ENCODE data around the gene FARS2.

The FARS2 gene

DNA sequence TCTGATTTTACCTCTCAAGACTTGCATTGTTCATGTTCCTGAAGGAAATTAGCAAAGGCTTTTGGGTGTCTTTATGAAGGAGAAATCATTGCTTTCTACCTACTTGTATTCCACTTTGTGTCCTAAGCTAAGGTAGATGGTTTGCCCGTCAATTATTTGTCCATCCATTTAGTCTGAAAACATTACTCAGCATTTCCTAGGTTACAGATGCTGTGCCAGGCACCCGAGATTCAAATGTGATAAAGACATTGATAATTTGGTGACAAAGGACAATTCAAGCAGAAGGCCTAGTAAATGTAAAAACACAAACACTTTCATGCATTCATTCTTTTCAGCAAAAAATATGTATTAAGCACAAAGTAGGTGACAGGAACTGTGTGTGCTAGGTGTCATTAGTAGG lies 251.1 kb downstream of the FARS2 start:
- no peak for FAIRE-seq

DNA sequence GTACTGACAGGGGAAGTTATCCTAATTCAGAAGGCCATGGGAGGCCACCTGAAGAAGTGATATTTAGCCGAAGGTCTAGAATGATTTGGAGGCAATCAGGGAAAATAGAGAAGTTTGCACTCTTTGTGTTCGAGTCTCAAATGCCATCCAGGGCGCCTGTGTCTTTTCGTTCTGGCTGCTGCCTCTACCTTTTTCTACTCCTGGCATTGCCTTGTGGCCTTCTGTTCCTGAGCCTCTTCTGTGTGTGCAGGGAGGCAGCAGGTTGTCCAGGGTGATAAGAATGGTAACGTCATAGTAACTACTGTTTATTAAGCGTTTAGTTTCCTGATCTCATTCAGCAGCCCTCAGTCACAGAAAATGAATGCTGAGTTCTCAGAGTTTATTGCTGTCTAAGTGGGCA lies 252.1 kb downstream of the FARS2 start:
- FAIRE-seq, result no peak

DNA sequence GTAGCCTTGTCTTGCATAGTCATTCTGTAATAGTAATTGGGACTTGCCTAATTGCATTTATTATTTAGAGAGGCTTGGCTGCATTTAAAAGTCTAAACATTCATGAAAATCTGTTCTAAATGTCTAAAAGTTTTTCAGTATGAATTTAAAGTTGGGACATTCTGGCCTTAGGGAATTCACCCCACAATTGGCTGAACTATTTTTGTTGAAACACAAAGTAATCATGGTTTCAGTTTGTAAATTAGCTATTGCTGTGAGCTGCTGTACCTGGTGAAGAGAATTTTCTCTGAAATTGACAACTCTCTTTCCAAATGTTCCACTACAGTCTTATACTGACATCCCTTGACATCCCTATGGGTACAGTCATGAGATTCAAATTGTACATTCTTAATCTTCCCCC lies 253.0 kb downstream of the FARS2 start:
- FAIRE-seq, result no peak

DNA sequence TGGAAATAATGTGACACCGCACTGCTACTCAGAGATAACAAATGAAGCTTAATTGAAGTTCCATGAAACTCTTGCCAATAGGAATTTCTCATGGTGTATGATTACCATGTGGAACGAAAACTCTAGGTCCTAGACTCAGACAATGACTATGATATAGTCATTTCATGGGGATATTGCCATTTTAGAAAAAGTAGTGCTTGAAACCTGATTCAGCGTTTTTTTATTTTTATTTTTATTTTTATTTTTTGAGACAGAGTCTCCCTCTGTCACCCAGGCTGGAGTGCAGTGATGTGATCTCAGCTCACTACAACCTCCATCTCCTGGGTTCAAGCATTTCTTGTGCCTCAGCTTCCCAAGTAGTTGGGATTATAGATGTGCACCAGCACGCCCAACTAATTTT lies 253.9 kb downstream of the FARS2 start:
- no peak for FAIRE-seq

DNA sequence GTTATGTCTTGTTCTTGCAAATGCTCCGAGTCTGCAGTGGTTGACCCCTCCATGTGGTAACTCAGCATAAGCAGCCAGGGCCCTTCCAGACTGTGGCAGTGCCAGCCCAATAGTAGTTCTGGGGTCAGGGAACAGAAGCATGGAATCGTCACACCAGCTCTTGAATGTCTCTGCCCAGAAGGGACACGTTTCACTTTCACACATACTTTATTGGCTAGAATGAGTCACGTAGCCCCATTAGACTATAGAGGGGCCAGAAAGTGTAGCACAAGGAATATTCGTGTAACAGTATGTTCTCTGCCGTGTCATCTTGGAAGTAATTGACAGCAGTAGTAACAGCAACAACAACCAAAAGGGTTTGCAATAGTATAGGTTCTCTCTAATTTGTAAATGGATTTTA lies 254.7 kb downstream of the FARS2 start:
- FAIRE-seq, result no peak

DNA sequence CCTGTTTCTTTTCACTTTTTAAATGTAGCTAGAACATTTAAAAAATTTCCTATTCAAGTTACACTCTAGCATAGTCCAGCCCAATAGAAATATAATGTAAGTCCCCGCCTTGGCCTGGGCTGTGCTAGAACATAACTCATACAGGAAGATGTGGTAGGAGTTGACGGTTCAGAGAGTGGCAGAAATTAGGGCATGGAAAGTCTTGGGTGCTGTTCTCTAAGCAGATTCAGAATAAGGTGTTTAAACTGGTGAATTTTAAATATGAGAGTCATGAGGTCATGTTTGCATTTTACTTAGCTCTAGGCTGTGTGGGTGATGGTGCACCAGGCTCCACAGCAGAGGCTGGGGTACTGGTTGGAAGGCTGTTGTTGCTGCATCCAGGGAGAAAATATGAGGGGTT lies 256.5 kb downstream of the FARS2 start:
- FAIRE-seq, result no peak

DNA sequence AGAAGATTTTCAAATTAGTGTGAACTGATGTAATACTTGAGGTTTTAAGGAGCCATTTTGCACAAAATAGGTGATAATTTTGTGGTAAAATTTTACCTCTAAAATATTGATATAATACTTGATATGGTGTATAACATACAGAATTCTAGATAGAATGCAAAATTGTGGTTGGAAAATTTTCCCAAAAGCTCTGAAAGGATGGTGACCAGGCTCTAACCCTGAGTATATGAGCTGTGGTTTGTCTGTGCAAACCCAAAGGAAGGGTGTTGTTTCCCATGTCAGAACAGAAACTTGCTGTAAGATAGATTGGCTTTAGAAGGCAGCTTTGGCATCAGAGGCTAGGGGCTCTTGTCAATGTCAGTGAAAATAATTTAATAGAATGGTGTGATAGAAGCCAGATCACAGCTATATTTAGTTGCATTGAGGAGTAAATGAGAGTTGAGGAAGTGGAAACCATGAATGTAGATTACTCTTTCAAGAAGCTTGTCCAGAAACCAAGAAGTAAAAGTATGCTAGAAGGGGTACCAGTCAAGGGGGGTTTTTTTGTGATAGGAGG lies 257.7 kb downstream of the FARS2 start:
- no peak for FAIRE-seq

DNA sequence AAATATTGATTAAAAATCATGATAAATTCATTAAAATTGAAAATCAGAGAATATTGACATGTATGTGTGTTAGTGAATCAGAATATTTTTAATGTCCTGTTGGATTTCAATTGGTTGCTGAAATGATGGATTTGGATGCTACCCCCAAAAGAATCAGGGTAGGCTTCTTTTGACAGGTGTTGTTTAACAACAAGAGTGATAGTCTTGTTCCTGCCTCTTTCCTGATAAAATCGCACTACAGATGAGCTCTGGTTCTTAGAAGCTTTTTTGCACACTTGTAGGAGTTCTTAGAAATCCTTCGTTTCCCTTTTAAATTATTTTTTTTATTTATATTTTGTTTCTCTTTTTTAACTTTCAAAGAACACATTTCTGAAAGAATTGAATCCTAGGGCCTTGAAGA lies 259.5 kb downstream of the FARS2 start:
- FAIRE-seq, result no peak

DNA sequence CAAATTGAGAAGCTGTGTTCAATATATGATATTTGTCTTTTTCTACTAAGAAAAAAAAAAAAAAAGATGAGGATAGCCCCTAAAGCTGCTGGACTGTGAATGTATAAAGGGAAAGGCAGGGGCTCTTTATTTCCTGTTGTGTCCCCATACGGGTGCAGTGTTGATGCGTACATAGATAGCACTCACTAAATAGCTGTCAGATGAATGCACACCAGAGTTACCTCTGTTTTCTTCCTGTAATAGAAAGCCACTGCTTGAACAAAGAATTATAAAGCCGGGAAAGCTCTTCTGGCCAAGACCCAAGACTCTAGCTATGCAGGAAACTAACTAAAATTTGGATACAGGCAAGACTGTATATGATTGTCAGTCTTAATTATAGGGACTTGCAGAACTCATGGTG lies 260.0 kb downstream of the FARS2 start:
- no peak for FAIRE-seq

DNA sequence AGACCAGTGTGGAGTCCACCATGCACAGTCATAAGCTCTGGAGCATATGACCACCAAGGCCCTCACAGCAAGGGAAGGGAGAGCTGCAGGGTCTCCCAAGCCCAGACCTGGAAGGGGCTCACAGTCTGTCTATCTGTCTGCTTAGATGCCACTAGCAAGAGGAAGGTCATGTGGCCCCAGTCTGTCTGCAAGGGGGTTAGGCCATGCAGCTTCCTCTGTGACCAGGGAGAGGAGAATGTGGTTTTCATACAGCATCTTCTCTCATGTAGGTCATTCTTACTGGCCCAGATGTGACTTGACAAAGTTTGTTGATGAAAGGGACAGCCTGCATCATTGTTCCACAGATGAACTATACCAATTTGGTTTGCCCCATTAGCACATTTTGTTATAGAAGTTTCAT lies 260.8 kb downstream of the FARS2 start:
- FAIRE-seq, result no peak

DNA sequence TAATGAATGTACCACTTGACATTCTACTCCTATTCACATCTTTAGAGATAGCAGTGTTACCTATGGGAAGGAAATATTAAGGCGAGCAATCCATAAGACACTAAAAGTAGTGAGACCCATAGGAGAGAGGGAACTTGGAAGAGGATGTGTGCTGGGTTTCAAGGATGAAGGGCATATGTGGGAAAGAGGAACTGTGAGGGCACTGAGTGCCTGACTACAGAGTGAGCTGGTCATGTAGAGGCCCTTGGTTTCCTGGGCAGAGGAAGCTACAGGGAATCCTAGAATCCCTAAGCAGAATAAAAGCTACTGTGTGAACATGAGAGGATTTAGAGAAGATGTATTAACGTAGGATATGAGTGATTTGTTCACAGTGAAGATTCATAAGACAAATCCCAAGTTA lies 262.8 kb downstream of the FARS2 start:
- no peak for FAIRE-seq

DNA sequence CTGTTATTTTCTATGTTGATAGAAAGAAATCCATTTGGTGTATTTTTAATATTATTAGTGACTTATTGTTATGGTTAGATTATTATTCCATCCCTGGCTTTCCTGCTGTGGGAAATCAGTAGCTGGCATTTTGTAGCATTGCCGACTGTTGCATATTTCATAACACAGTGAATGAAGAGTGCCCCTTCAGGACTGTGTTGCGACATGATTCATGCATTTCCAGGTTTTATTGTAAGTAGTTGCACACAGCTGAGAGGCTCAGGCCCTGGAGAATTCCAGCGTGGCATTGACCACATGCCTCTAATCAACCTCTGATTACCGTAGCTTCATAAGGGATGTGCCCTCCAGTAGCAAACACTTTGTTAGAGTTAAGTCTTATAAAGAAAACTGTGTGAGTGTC lies 263.9 kb downstream of the FARS2 start:
- no peak for FAIRE-seq

DNA sequence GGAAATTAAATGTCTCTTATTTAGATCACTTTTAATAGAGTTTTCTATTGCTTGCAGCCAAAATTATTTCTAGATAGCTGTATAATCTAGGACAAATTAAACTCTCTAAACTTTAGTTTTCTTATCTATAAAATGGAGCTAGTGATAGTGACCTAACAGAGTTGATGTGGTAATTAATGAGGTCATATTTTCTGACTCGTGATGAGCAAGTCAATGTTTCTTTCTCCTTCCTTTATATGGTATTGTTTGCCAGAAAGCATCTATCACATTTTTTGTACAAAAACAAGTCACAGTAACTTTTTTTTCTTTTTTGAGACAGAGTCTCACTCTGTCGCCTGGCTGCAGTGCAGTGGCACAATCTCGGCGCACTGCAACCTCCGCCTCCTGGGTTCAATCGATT lies 267.7 kb downstream of the FARS2 start:
- no peak for FAIRE-seq

DNA sequence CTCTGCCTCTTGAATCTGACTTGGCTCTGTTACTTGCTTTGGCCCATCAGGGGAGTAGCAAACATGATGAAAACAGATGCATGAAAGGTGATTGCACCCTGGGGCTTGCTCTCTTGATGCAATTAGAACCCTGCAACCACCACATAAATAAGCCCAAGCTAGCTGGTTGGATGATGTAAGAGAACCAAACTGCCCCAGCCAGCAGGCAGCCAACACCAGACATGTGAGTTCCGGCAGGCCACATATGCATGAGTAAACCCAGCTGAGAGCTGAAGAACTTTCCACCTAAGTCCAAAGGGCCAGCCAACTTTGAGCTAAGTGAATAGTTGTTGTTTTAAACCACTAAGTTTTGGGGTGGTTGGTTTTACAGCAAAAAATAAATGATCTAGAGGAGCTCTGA lies 268.4 kb downstream of the FARS2 start:
- no peak for FAIRE-seq

DNA sequence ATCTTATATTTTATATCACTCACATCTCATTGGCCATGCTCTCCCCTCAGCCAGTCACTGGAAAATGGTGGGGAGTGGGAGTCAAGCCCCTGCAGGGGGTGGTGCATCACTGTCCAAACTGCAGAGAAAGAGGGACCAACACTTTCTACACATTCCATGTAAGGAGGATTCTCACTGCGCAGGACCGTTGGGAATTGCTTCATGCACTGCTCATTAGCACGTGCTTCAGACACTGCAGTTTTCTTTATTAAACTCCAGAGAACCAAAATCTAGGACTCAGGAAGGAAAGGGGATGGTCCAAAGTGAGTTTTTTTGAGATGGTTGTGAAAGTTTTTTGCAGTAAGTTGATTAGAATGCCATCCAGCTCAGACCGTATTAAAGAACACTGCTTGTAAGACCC lies 269.8 kb downstream of the FARS2 start:
- no peak for FAIRE-seq

DNA sequence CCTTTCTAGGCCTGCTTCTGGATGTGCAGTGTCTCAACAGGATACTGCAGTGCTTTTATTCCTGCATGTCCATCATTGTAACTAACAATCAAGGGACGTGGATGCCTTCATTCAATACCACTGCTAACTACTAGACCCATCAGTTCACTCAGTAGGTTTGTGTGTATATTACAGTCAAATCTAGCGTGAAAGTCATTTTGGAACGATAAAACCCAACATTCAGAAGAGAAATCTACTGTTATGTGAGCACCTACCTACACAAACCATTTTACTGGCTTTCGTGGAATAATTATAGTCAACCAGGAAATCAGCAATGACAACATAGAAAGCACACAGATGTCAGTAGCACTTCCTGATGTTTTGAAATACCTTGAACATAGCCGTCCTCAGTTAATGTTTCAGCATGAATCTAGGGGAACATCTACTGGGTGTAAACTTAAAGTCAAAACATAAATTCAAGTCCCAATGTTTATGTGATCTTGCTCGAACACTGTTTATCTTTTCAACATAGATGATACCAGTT lies 270.6 kb downstream of the FARS2 start:
- no peak for FAIRE-seq

DNA sequence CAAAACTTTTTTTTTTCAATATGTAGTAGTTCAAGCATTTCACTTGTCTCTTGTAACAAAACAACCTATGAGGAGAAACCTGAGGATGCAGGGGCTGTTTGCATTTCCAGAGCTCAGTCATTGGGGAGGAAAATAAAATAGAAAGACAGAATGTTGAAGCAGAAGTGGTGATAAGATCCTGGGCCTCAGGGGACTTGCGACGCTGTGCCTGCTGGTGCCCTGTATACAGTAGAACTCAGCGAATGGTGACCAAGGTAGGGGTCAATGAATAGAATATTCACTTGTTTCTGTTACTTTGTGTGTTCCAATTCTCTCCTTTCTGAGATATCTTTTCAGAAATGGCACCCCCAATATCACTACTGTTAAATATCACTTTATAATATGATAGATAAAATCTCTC lies 271.6 kb downstream of the FARS2 start:
- no peak for FAIRE-seq

DNA sequence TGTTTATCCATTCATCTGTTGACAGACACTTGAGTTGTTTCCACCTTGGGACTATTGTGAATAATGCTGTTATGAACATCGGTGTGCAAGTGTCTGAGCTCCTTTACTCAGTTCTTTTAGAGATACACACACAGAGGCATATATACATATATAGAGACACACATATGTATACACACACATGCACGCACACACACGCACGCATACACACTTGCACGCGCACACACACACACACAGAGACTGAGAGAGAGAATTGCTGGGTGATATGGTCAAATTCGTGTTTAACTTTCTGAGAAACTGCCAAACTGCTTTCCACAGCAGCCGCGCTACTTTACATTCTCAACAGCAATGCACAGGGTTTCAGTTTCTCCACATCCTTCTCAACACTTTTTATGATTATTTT lies 273.3 kb downstream of the FARS2 start:
- no peak for FAIRE-seq

DNA sequence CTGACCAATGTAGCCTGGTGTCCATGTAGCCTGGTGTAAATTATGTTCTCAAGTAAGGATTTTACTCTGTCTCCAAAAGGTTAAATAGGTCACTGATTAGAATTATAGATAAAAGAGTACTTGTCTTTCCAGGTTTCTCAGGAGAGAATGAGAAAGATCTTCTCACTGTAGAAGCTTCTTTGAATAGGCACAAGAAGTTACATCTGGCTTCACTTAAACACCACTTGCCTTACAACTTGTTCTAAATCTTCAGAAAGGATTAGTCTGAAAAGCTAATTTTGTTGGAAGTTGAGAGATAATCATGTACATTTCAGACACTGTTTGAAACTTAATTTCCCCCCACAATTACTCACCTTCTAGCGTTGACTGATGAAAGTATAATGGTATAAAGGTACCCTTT lies 275.3 kb downstream of the FARS2 start:
- FAIRE-seq, result no peak

DNA sequence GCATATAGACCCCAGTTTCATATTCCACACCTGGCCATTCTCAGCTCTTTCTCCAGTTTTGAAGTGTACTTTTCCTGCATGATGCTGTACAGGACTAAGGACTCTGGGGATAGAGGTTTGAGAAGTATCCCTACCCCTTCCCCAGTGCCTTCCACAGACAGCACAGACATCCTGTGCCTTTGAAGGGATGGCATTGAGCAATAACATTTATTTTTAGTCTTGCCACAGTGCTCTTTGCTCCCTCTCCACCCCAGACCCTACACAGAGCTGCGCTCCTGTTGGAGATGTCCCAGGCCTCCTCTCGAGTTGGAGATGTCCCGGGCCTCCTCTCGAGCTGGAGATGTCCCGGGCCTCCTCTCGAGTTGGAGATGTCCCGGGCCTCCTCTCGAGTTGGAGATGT lies 275.8 kb downstream of the FARS2 start:
- FAIRE-seq, result no peak

DNA sequence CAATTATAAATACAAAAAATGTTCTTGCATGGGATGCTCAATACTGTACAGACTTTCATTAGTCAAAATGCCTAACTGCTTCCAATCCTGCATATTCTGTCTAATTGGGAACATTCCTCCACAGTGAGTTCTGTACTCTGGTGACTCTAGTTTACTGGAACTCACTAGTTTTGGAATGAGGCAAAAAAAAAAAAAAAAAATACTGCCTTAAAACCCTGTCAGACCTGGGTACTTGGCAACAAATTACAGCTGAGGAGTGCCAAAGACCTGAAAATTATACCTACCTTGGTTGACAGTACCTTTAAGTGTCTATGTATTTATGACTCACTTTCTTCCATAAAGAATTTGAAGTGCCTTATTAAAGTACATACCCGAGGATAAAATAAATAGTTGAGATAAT lies 276.7 kb downstream of the FARS2 start:
- FAIRE-seq, result no peak

DNA sequence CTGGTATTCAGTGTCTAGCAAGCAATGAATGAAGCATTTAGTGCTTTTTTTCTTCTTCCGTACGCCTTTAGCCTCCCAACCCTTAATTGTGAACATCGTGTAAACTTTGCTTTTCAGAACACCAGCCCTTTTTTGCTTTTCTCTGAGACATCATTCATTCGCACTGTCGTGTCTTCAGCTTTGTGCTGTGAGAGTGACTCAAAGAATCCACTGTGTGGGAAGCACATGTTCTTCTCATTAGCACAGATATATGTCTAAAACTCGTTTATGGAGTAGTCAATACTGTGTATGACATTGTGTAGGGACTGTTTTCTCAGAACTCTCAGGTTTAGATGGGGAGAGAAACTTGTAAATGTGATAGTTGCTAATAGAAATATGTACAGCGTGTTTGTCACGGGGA lies 279.1 kb downstream of the FARS2 start:
- FAIRE-seq, result no peak

DNA sequence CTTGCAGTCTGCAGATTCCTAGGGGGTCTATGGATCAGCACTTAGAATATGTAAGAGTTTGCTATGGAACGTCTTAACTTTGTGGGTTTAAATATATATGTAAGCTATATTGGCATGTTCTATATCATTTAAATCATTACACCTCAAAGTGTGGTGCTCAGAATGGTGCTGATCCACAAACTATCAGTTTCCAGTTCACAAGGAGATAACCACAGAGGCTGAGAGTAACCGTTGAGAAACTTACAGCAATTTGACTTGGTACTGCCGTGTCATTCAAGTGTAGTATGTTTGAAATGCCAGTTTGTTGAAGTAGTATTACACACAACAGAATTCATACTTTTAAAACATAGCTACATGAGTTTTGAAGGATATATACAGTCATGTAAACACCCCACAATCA lies 279.7 kb downstream of the FARS2 start:
- FAIRE-seq, result no peak

DNA sequence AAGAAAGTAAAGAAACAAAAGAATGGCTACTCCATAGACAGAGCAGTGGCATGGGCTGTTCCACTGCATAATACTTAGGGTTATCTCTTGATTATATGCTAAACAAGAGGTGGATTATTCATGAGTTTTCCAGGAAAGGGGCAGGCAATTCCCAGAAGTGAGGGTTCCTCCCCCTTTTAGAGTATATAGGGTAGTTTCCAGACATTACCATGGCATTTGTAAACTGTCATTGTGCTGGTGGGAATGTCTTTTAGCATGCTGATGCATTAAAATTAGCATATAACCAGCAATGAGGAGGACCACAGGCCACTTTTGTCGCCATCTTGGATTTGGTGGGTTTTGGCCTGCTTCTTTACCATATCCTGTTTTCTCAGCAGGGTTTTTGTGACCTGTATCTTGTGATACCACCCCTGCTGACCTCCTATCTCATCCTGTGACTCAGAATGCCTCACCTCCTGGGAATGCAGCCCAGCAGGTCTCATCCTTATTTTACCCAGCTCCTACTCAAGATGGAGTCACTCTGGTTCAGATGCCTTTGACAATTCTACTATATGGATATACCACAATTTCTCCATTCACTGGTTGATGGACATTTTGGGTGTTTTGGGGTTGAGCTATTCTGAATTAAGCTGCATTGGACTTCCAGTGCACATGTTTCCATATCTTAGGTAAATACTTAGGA lies 280.6 kb downstream of the FARS2 start:
- FAIRE-seq, result no peak

DNA sequence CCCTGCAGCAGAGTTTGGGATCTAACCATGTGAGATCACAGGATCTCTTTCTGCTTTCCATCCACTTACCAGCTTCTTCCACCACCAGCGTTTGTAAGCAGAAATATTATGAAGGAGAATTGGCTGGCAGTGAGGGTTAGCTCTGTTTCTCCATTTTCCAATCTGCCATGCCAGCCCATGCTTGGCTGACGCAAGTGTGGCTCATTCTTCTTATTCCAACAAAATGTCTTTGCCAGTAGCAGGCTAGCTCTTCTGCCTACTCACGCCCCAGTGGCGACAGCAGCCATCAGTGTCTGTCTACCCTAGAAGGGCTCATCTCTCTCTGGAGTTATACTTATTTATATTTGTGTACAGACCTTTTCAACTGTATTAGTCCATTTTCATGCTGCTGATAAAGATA lies 286.2 kb downstream of the FARS2 start:
- FAIRE-seq, result no peak

Data from G401.6 (cell line).